Lung (tissue), 12 donors: Measurements from ENCODE around the gene HNRNPUL1. TPM values are rescaled to one million over a fixed set of nuclear protein-coding genes. Genes with fewer than 3 reads are reported as not detected.

Source experiments
- ATAC-seq: fragments of 200-7000 bp; cut with Tn5 transposase; one replicate; pipeline ENCODE4 v1.9.1; 2020; ENCODE audit warnings: moderate number of reproducible peaks; ENCODE audit not compliant: insufficient read depth, low FRiP score
- DNase-seq, 3 donors: peaks; one replicate each; pipeline ENCODE4 v3.0.0-alpha.2; 2013 to 2017
- H3K27ac ChIP-seq, 2 donors: one replicate each; pipeline ENCODE4 v1.5.1; 2013; ENCODE audit warnings: mild to moderate bottlenecking in 2 of 2, moderate library complexity in 2 of 2, control low read depth in 1 of 2, inconsistent platforms in 1 of 2, low read depth in 1 of 2, low read length in 1 of 2
- H3K27me3 ChIP-seq, 3 donors: one replicate each; pipeline ENCODE4 v1.5.1; 2013; ENCODE audit warnings: low read length in 2 of 3; ENCODE audit not compliant: control insufficient read depth in 3 of 3, insufficient read depth in 3 of 3
- H3K36me3 ChIP-seq, 4 donors: one replicate each; pipeline ENCODE4 v1.5.1; 2013; ENCODE audit warnings: low read length in 4 of 4, mild to moderate bottlenecking in 1 of 4, moderate library complexity in 1 of 4; ENCODE audit not compliant: control insufficient read depth in 4 of 4, insufficient read depth in 4 of 4
- H3K4me1 ChIP-seq, 5 donors: one replicate each; pipeline ENCODE4 v1.5.1; 2013; ENCODE audit warnings: low read length in 5 of 5, mild to moderate bottlenecking in 2 of 5, moderate library complexity in 1 of 5; ENCODE audit not compliant: control insufficient read depth in 5 of 5, insufficient read depth in 5 of 5
- H3K4me3 ChIP-seq: one replicate; pipeline ENCODE4 v1.5.1; 2013; ENCODE audit warnings: mild to moderate bottlenecking, control low read depth, moderate library complexity
- H3K9ac ChIP-seq, 2 donors: one replicate each; pipeline ENCODE4 v1.5.1; 2013; ENCODE audit warnings: low read length in 2 of 2, control low read depth in 1 of 2; ENCODE audit not compliant: insufficient read depth in 1 of 2
- H3K9me3 ChIP-seq, 4 donors: one replicate each; pipeline ENCODE4 v1.5.1; 2013; ENCODE audit warnings: low read length in 3 of 4, mild to moderate bottlenecking in 1 of 4, moderate library complexity in 1 of 4; ENCODE audit not compliant: control insufficient read depth in 4 of 4, insufficient read depth in 3 of 4
- WGBS, 2 donors: extraction: QIAGEN DNeasy Blood & Tissue Kit; methylation state at CpG; one replicate each; pipeline ENCODE4 v1.1.7; 2013; 5-methylcytosine and 5-hydroxymethylcytosine counted together
- polyA plus RNA-seq, 2 donors: library from polyadenylated mRNA; stranded (reverse); fragments of 200-250 nt; gene quantifications; one replicate each; pipeline ENCODE4 v1.2.1, GENCODE V29; 2013
- total RNA-seq, 2 donors: library from RNA; depleted of rRNA in 1 of 2; stranded (reverse); fragments of >200 nt in 1 of 2; gene quantifications; one replicate each; pipeline ENCODE4 v1.2.1, GENCODE V29; 2014 to 2021
- TF ChIP-seq, protein P1 (sequence below): IDR thresholded peaks from 2 replicates; pipeline ENCODE4 v1.5.1; 2012; ENCODE audit warnings: mild to moderate bottlenecking; ENCODE audit errors: control extremely low read depth, extremely low read depth
- donor health status: control.
- donor health status: control.
- donor health status: Bipolar disorder and iron deficiency.
- donor health status: healthy.
- donor health status: DM: yes; HTN: yes; CAD: no.

Gene HNRNPUL1
- total and polyA plus RNA-seq, 4 donors, result 92.2 to 198 (median 144) TPM

- Histone ChIP-seq H3K27me3 (peaks cover 0 to 4% (median 0%) of the 10 kb centered on the region in 3 donors), H3K27ac (no peak overlapping the region), H3K4me3 (no peak overlapping the region), H3K4me1 (no peaks in the 10 kb centered on the region), H3K36me3 (peaks cover 0 to 28% (median 4%) of the 10 kb centered on the region in 4 donors), H3K9ac (no peak overlapping the region), H3K9me3 (no peaks in the 10 kb centered on the region)
- 84 to 95% methylated on average over 8 of the region's 8 CpGs for WGBS, 2 donors
- TF ChIP-seq, protein P1, sequence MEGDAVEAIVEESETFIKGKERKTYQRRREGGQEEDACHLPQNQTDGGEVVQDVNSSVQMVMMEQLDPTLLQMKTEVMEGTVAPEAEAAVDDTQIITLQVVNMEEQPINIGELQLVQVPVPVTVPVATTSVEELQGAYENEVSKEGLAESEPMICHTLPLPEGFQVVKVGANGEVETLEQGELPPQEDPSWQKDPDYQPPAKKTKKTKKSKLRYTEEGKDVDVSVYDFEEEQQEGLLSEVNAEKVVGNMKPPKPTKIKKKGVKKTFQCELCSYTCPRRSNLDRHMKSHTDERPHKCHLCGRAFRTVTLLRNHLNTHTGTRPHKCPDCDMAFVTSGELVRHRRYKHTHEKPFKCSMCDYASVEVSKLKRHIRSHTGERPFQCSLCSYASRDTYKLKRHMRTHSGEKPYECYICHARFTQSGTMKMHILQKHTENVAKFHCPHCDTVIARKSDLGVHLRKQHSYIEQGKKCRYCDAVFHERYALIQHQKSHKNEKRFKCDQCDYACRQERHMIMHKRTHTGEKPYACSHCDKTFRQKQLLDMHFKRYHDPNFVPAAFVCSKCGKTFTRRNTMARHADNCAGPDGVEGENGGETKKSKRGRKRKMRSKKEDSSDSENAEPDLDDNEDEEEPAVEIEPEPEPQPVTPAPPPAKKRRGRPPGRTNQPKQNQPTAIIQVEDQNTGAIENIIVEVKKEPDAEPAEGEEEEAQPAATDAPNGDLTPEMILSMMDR, result no peak
- ATAC-seq (no peak), DNase-seq (no peak)
These were observed 31.5 kb upstream of the HNRNPUL1 start for GRCh38 chr19:41232686-41233085.

DNA sequence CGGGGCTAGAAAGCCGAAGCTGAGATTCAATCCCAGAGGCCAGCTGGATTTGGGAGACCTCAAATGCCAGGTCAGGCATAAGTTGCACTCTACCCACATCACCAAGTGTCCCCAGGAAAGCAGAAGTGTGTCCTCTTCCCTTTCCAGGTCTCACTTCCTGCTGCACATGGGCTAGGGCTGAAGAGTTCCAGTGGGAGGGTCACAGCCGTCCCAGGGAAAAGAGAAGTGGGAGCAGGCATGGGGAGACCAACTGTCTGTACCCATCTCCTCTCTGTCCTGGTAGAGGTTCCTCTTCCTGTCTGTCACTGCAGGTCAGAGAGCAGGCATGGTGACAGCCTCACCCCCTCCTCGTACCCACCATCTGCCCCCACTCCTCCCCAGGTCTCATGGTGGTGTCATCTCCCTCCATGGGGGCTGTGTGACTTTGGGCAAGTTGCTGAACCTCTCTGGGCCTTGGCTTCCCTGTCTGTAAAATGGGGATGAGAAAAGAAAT lies 30.4 kb upstream of the HNRNPUL1 start:
- Histone ChIP-seq H3K27me3 (peaks cover 0 to 4% (median 0%) of the 10 kb centered on the region in 3 donors), H3K27ac (no peak overlapping the region), H3K4me3 (no peak overlapping the region), H3K36me3 (peaks cover 0 to 31% (median 7%) of the 10 kb centered on the region in 4 donors), H3K4me1 (peaks cover 0 to 2% (median 0%) of the 10 kb centered on the region in 5 donors), H3K9ac (no peak overlapping the region), H3K9me3 (no peaks in the 10 kb centered on the region)
- 30 to 48% methylated on average over 4 of the region's 4 CpGs for WGBS, 2 donors
- TF ChIP-seq, protein P1, result no peak
- DNase-seq (peak in 1 of 3 donors; percentile 11), ATAC-seq (peak; percentile 36)

- H3K4me3 ChIP-seq, result no peak overlapping the region
- peaks cover 0 to 39% (median 9%) of the 10 kb centered on the region in 4 donors for H3K36me3 ChIP-seq
- no peak for DNase-seq
- TF ChIP-seq, protein P1, result no peak
- 70 to 76% methylated on average over 8 of the region's 8 CpGs for WGBS, 2 donors
- ATAC-seq, result no peak
- H3K27ac ChIP-seq, result no peak overlapping the region
- H3K4me1 ChIP-seq, result peaks cover 0 to 4% (median 0%) of the 10 kb centered on the region in 5 donors
- no peaks in the 10 kb centered on the region for H3K9me3 ChIP-seq
- peaks cover 0 to 4% (median 0%) of the 10 kb centered on the region in 3 donors for H3K27me3 ChIP-seq
- H3K9ac ChIP-seq, result no peak overlapping the region
These were observed 29.5 kb upstream of the HNRNPUL1 start for GRCh38 chr19:41234512-41235168.
